ENCODE results near the gene NME2. TPM values are rescaled to one million over a fixed set of nuclear protein-coding genes. Genes with fewer than 3 reads are reported as not detected.
"Not testable (repeated sequence)": the region's sequence is repeated elsewhere in the genome, so short reads cannot be mapped to it uniquely, and the experiment has no call there.

NME2 gene
- total RNA-seq, 1 donor = 162 TPM

GRCh38 chr17:51169340-51169739 is 3.1 kb downstream of the NME2 start:
- no peak overlapping the region for H3K4me3 ChIP-seq (ENCODE audit: low read length)
- no peaks in the 10 kb centered on the region for H3K9me3 ChIP-seq (ENCODE audit: low read depth, low read length)
- no peaks in the 10 kb centered on the region for H3K27me3 ChIP-seq (ENCODE audit: insufficient read depth, low read length)
- H3K4me1 ChIP-seq (ENCODE audit: insufficient read depth, low read length) = peaks cover 18% of the 10 kb centered on the region

- Histone ChIP-seq H3K9me3 (ENCODE audit: low read depth, low read length) (no peaks in the 10 kb centered on the region), H3K4me1 (ENCODE audit: insufficient read depth, low read length) (peaks cover 13% of the 10 kb centered on the region), H3K4me3 (ENCODE audit: low read length) (no peak overlapping the region), H3K27me3 (ENCODE audit: insufficient read depth, low read length) (no peaks in the 10 kb centered on the region)
Measured at GRCh38 chr17:51170736-51171135, 4.5 kb downstream of the NME2 start.

- not testable (repeated sequence) for H3K9me3 ChIP-seq (ENCODE audit: low read depth, low read length); H3K27me3 ChIP-seq (ENCODE audit: insufficient read depth, low read length); H3K4me1 ChIP-seq (ENCODE audit: insufficient read depth, low read length); H3K4me3 ChIP-seq (ENCODE audit: low read length)
Measured at GRCh38 chr17:51172030-51172429, 5.8 kb downstream of the NME2 start.

- H3K4me3 ChIP-seq (ENCODE audit: low read length) = no peak overlapping the region
- H3K27me3 ChIP-seq (ENCODE audit: insufficient read depth, low read length) = no peaks in the 10 kb centered on the region
- no peaks in the 10 kb centered on the region for H3K4me1 ChIP-seq (ENCODE audit: insufficient read depth, low read length)
- no peaks in the 10 kb centered on the region for H3K9me3 ChIP-seq (ENCODE audit: low read depth, low read length)
Measured at GRCh38 chr17:51180486-51180885, 14.3 kb downstream of the NME2 start.

- no peaks in the 10 kb centered on the region for H3K4me1 ChIP-seq (ENCODE audit: insufficient read depth, low read length)
- no peak overlapping the region for H3K4me3 ChIP-seq (ENCODE audit: low read length)
- no peaks in the 10 kb centered on the region for H3K9me3 ChIP-seq (ENCODE audit: low read depth, low read length)
- H3K27me3 ChIP-seq (ENCODE audit: insufficient read depth, low read length) = no peaks in the 10 kb centered on the region
Measured at GRCh38 chr17:51184124-51184523, 17.9 kb downstream of the NME2 start.

- Histone ChIP-seq H3K4me3 (ENCODE audit: low read length) (no peak overlapping the region), H3K9me3 (ENCODE audit: low read depth, low read length) (no peaks in the 10 kb centered on the region), H3K27me3 (ENCODE audit: insufficient read depth, low read length) (no peaks in the 10 kb centered on the region), H3K4me1 (ENCODE audit: insufficient read depth, low read length) (no peaks in the 10 kb centered on the region)
Measured at GRCh38 chr17:51185763-51186332, 19.6 kb downstream of the NME2 start.

GRCh38 chr17:51188271-51188833 is 22.1 kb downstream of the NME2 start:
- Histone ChIP-seq H3K9me3 (ENCODE audit: low read depth, low read length) (no peaks in the 10 kb centered on the region), H3K4me3 (ENCODE audit: low read length) (no peak overlapping the region), H3K27me3 (ENCODE audit: insufficient read depth, low read length) (no peaks in the 10 kb centered on the region), H3K4me1 (ENCODE audit: insufficient read depth, low read length) (no peaks in the 10 kb centered on the region)

- no peak overlapping the region for H3K4me3 ChIP-seq (ENCODE audit: low read length)
- H3K27me3 ChIP-seq (ENCODE audit: insufficient read depth, low read length) = no peaks in the 10 kb centered on the region
- H3K9me3 ChIP-seq (ENCODE audit: low read depth, low read length) = no peaks in the 10 kb centered on the region
- no peaks in the 10 kb centered on the region for H3K4me1 ChIP-seq (ENCODE audit: insufficient read depth, low read length)
Measured at GRCh38 chr17:51189162-51189561, 23.0 kb downstream of the NME2 start.

- Histone ChIP-seq H3K27me3 (ENCODE audit: insufficient read depth, low read length) (no peaks in the 10 kb centered on the region), H3K4me3 (ENCODE audit: low read length) (no peak overlapping the region), H3K9me3 (ENCODE audit: low read depth, low read length) (no peaks in the 10 kb centered on the region), H3K4me1 (ENCODE audit: insufficient read depth, low read length) (no peaks in the 10 kb centered on the region)
Measured at GRCh38 chr17:51189628-51190027, 23.4 kb downstream of the NME2 start.

GRCh38 chr17:51191895-51192294 is 25.7 kb downstream of the NME2 start:
- Histone ChIP-seq H3K9me3 (ENCODE audit: low read depth, low read length) (no peaks in the 10 kb centered on the region), H3K4me3 (ENCODE audit: low read length) (no peak overlapping the region), H3K4me1 (ENCODE audit: insufficient read depth, low read length) (no peaks in the 10 kb centered on the region), H3K27me3 (ENCODE audit: insufficient read depth, low read length) (no peaks in the 10 kb centered on the region)

- Histone ChIP-seq H3K9me3 (ENCODE audit: low read depth, low read length) (no peaks in the 10 kb centered on the region), H3K27me3 (ENCODE audit: insufficient read depth, low read length) (no peaks in the 10 kb centered on the region), H3K4me1 (ENCODE audit: insufficient read depth, low read length) (peaks cover 11% of the 10 kb centered on the region), H3K4me3 (ENCODE audit: low read length) (no peak overlapping the region)
Measured at GRCh38 chr17:51197754-51198153, 31.5 kb downstream of the NME2 start.

GRCh38 chr17:51200295-51200694 is 34.1 kb downstream of the NME2 start:
- Histone ChIP-seq H3K27me3 (ENCODE audit: insufficient read depth, low read length) (no peaks in the 10 kb centered on the region), H3K4me3 (ENCODE audit: low read length) (no peak overlapping the region), H3K4me1 (ENCODE audit: insufficient read depth, low read length) (peaks cover 11% of the 10 kb centered on the region), H3K9me3 (ENCODE audit: low read depth, low read length) (no peaks in the 10 kb centered on the region)

- Histone ChIP-seq H3K27me3 (ENCODE audit: insufficient read depth, low read length) (no peaks in the 10 kb centered on the region), H3K4me1 (ENCODE audit: insufficient read depth, low read length) (peaks cover 11% of the 10 kb centered on the region), H3K9me3 (ENCODE audit: low read depth, low read length) (no peaks in the 10 kb centered on the region), H3K4me3 (ENCODE audit: low read length) (no peak overlapping the region)
Measured at GRCh38 chr17:51200846-51201245, 34.6 kb downstream of the NME2 start.

GRCh38 chr17:51203838-51204237 is 37.6 kb downstream of the NME2 start:
- Histone ChIP-seq H3K27me3 (ENCODE audit: insufficient read depth, low read length) (no peaks in the 10 kb centered on the region), H3K4me1 (ENCODE audit: insufficient read depth, low read length) (peaks cover 11% of the 10 kb centered on the region), H3K4me3 (ENCODE audit: low read length) (no peak overlapping the region), H3K9me3 (ENCODE audit: low read depth, low read length) (no peaks in the 10 kb centered on the region)

- Histone ChIP-seq H3K4me3 (ENCODE audit: low read length) (no peak overlapping the region), H3K4me1 (ENCODE audit: insufficient read depth, low read length) (no peaks in the 10 kb centered on the region), H3K27me3 (ENCODE audit: insufficient read depth, low read length) (no peaks in the 10 kb centered on the region), H3K9me3 (ENCODE audit: low read depth, low read length) (no peaks in the 10 kb centered on the region)
Measured at GRCh38 chr17:51214920-51215319, 48.7 kb downstream of the NME2 start.

- Histone ChIP-seq H3K9me3 (ENCODE audit: low read depth, low read length) (no peaks in the 10 kb centered on the region), H3K4me1 (ENCODE audit: insufficient read depth, low read length) (no peaks in the 10 kb centered on the region), H3K27me3 (ENCODE audit: insufficient read depth, low read length) (no peaks in the 10 kb centered on the region), H3K4me3 (ENCODE audit: low read length) (no peak overlapping the region)
Measured at GRCh38 chr17:51217946-51218345, 51.7 kb downstream of the NME2 start.

Data from mononuclear cell (primary cell).